GM12878 (cell line): ENCODE data around the gene C16orf95. TPM values are rescaled to one million over a fixed set of nuclear protein-coding genes. Genes with fewer than 3 reads are reported as not detected.

Experiments
- ATAC-seq: fragments of 200-7000 bp; cut with Tn5 transposase; 3 replicates; pipeline ENCODE4 v1.9.1; 2020; ENCODE audit warnings: mild to moderate bottlenecking, moderate library complexity
- BruUV-seq: library from RNA; stranded (reverse); fragments of 400-500 nt; replicated peaks from 2 replicates; lab custom pipeline; 2021; lab: Mats Ljungman, UMichigan
- CTCF ChIA-PET: fragments of 300-600 bp; sonication (Branson Sonifier 250); formaldehyde crosslinking; extraction: SDS; loops from one replicate; lab custom pipeline; 2021; ENCODE audit warnings: inconsistent platforms; lab: Yijun Ruan, JAX
- POLR2A ChIA-PET: fragments of 350-600 bp; formaldehyde crosslinking; extraction: SDS; loops from one replicate; lab custom pipeline; 2021; ENCODE audit warnings: inconsistent platforms; lab: Charles Lee
- RAD21 ChIA-PET: fragments of 300-600 bp; sonication (Branson Sonifier 250); formaldehyde crosslinking; loops from one replicate; lab custom pipeline; 2023; ENCODE audit warnings: antibody characterized with exemption; ENCODE audit not compliant: unreplicated experiment; lab: Charles Lee
- SMC1A ChIA-PET: fragments of 300-600 bp; sonication (Branson Sonifier 250); formaldehyde crosslinking; loops from one replicate; lab custom pipeline; 2023; ENCODE audit not compliant: unreplicated experiment, uncharacterized antibody; lab: Charles Lee
- DNase-seq: peaks from one replicate; pipeline ENCODE4 v3.0.0-alpha.2; 2011; ENCODE audit warnings: low read depth, low spot score
- FAIRE-seq: peaks from 3 replicates; lab custom pipeline; 2011; peaks lifted over from hg19 to GRCh38; lab: Jason Lieb, UNC
- H2AFZ ChIP-seq: 2 replicates; pipeline ENCODE4 v1.6.0; 2011; ENCODE audit warnings: low read depth, low read length, control low read depth; ENCODE audit not compliant: control insufficient read depth
- H3K27ac ChIP-seq: 2 replicates; pipeline ENCODE4 v1.5.1; 2011; ENCODE audit warnings: control low read depth; ENCODE audit not compliant: control insufficient read depth, insufficient read depth
- H3K27me3 ChIP-seq, 2 experiments: replicated peaks in 1 of 2; 2 replicates each; pipeline versions ENCODE4 v1.6.0 to v1.6.1; 2011; ENCODE audit warnings: low read length in 1 of 2; ENCODE audit not compliant: control insufficient read depth in 2 of 2, insufficient read depth in 2 of 2
- H3K36me3 ChIP-seq, 2 experiments: 2 replicates each; pipeline ENCODE4 v1.5.1; 2011; ENCODE audit warnings: low read length in 1 of 2; ENCODE audit not compliant: control insufficient read depth in 2 of 2, insufficient read depth in 2 of 2
- H3K4me1 ChIP-seq: 2 replicates; pipeline ENCODE4 v1.6.1; 2011; ENCODE audit warnings: mild to moderate bottlenecking, low read length, moderate library complexity, mixed read lengths; ENCODE audit not compliant: control insufficient read depth, insufficient read depth
- H3K4me2 ChIP-seq: 2 replicates; pipeline ENCODE4 v1.6.0; 2011; ENCODE audit warnings: control low read depth; ENCODE audit not compliant: control insufficient read depth, insufficient read depth
- H3K4me3 ChIP-seq: fragments of 200-600 bp; sonication (generic); 2 replicates; pipeline ENCODE4 v1.5.1; 2016
- H3K79me2 ChIP-seq: 2 replicates; pipeline ENCODE4 v1.6.0; 2011; ENCODE audit warnings: low read length; ENCODE audit not compliant: control insufficient read depth, insufficient read depth
- H3K9ac ChIP-seq: 2 replicates; pipeline ENCODE4 v1.8.0; 2011; ENCODE audit warnings: low read length, control low read depth, mixed read lengths; ENCODE audit not compliant: control insufficient read depth, insufficient read depth
- H3K9me3 ChIP-seq: replicated peaks from 3 replicates; pipeline ENCODE4 v1.5.1; 2011; ENCODE audit warnings: mild to moderate bottlenecking, low read length; ENCODE audit not compliant: control insufficient read depth, insufficient read depth
- H4K20me1 ChIP-seq: 2 replicates; pipeline ENCODE4 v1.6.0; 2011; ENCODE audit not compliant: control insufficient read depth, insufficient read depth
- E4F1 ChIP-seq: fragments of 450-650 bp; IDR thresholded peaks from 2 replicates; pipeline ENCODE4 v1.6.1; 2018; ENCODE audit warnings: borderline replicate concordance, mild to moderate bottlenecking; ENCODE audit not compliant: partially characterized antibody
- ESRRA ChIP-seq: IDR thresholded peaks from 2 replicates; pipeline ENCODE4 v1.6.1; 2012; ENCODE audit warnings: mild to moderate bottlenecking, low read length, improper control_type of control experiment
- EZH2 ChIP-seq: IDR thresholded peaks from 2 replicates; pipeline ENCODE4 v1.6.1; 2012; ENCODE audit warnings: low read depth, mild to moderate bottlenecking, control low read depth, inconsistent platforms, low read length, borderline replicate concordance; ENCODE audit not compliant: control insufficient read depth
- JUNB ChIP-seq: IDR thresholded peaks from 2 replicates; pipeline ENCODE4 v1.6.1; 2016; ENCODE audit warnings: antibody characterized with exemption, mild to moderate bottlenecking
- KDM1A ChIP-seq: fragments of 200-600 bp; sonication (generic); IDR thresholded peaks from 2 replicates; pipeline ENCODE4 v1.6.1; 2016; ENCODE audit warnings: borderline replicate concordance
- LARP7 ChIP-seq: fragments of 450-650 bp; IDR thresholded peaks from 2 replicates; pipeline ENCODE4 v1.6.1; 2017; ENCODE audit warnings: mild to moderate bottlenecking
- MYB ChIP-seq: fragments of 150-350 bp; IDR thresholded peaks from 2 replicates; pipeline ENCODE4 v1.6.1; 2014; ENCODE audit warnings: mild to moderate bottlenecking, low read depth, low read length, borderline replicate concordance
- NR2C2 ChIP-seq: IDR thresholded peaks from 2 replicates; pipeline ENCODE4 v1.6.1; 2011; ENCODE audit warnings: borderline replicate concordance, low read depth; ENCODE audit not compliant: control insufficient read depth, insufficient read length
- PAX5 ChIP-seq: IDR thresholded peaks from 2 replicates; pipeline ENCODE4 v1.6.1; 2011; ENCODE audit warnings: low read depth, low read length, borderline replicate concordance
- PAX8 ChIP-seq: fragments of 450-650 bp; IDR thresholded peaks from 2 replicates; pipeline ENCODE4 v1.6.1; 2017; ENCODE audit warnings: mild to moderate bottlenecking, moderate library complexity
- PBX3 ChIP-seq: IDR thresholded peaks from 2 replicates; pipeline ENCODE4 v1.6.1; 2011; ENCODE audit warnings: mild to moderate bottlenecking, low read depth, low read length, moderate library complexity; ENCODE audit not compliant: insufficient replicate concordance
- RAD21 ChIP-seq: IDR thresholded peaks from 2 replicates; pipeline ENCODE4 v1.6.1; 2011; ENCODE audit warnings: mild to moderate bottlenecking, low read depth, low read length, moderate library complexity; ENCODE audit not compliant: insufficient read depth
- RUNX3 ChIP-seq: IDR thresholded peaks from 2 replicates; pipeline ENCODE4 v1.6.1; 2012; ENCODE audit warnings: low read length, inconsistent platforms
- SMAD1 ChIP-seq: fragments of 450-650 bp; IDR thresholded peaks from 2 replicates; pipeline ENCODE4 v1.6.1; 2018; ENCODE audit warnings: mild to moderate bottlenecking, low read depth; ENCODE audit not compliant: partially characterized antibody
- SREBF1 ChIP-seq: IDR thresholded peaks from 2 replicates; pipeline ENCODE4 v1.6.1; 2012; ENCODE audit warnings: mild to moderate bottlenecking, low read length
- STAT1 ChIP-seq: fragments of 450-650 bp; conservative IDR thresholded peaks from 2 replicates; pipeline ENCODE4 v1.6.1; 2014; ENCODE audit warnings: antibody characterized with exemption, mild to moderate bottlenecking
- WGBS: methylation state at CpG from one replicate; pipeline ENCODE4 v1.1.6; 2016; ENCODE audit warnings: low lambda C conversion rate; ENCODE audit not compliant: insufficient replicate concordance, insufficient coverage; ENCODE audit errors: missing lambda C conversion rate; 5-methylcytosine and 5-hydroxymethylcytosine counted together
- in situ Hi-C: fragments of 300-500 bp; cut with MboI; formaldehyde crosslinking; loops from 9 replicates; pipeline ENCODE4 v1.14.3; 2018; ENCODE audit warnings: mixed read lengths
- intact Hi-C: fragments of 100-400 bp; cut with micrococcal nuclease; formaldehyde crosslinking; loops from one replicate; pipeline ENCODE4 v1.14.2; 2022; ENCODE audit not compliant: unreplicated experiment
- polyA plus RNA-seq, 11 experiments: library from polyadenylated mRNA; depleted of rRNA in 4 of 11; unstranded in 6 of 11; stranded (reverse) in 5 of 11; fragments of >200 nt; fragmentation: Nextera tagmentation in 4 of 11; fragmentation: Illumina TruSeq in 1 of 11; extraction: Ambion mirVana in 4 of 11; extraction: Trizol in 1 of 11; gene quantifications; 1 replicate in 1 of 11; 2 replicates in 10 of 11; pipeline versions ENCODE4 v1.2.1 to v1.2.3, GENCODE V29; 2011 to 2016; ENCODE audit warnings: inconsistent platforms in 2 of 11, missing spikeins in 2 of 11, low read depth in 1 of 11
- total RNA-seq, 4 experiments: library from RNA; depleted of rRNA in 3 of 4; stranded (reverse); fragments of >200 nt in 3 of 4; fragmentation: Illumina TruSeq in 1 of 4; extraction: Trizol in 1 of 4; gene quantifications; 2 replicates each; pipeline versions ENCODE4 v1.2.1 to v1.2.3, GENCODE V29; 2013 to 2021

Gene C16orf95
- total and polyA plus RNA-seq, 10 of the 15 experiments (the other 5 are each of a cell fraction or from before 2014, with no cell fraction given), result 0.90 to 22.7 (median 6.0) TPM

- H4K20me1 ChIP-seq, result no peaks in the 10 kb centered on the region
- H3K4me2 ChIP-seq, result no peak overlapping the region
- DNase-seq (no peak), FAIRE-seq (no peak)
- intact Hi-C loops, result no loop called here
- no peak overlapping the region for H3K4me3 ChIP-seq
- no peaks in the 10 kb centered on the region for H3K9me3 ChIP-seq
- RAD21 ChIA-PET, result no interaction called here
- peaks cover 11 to 38% of the 10 kb centered on the region in 2 experiments for H3K36me3 ChIP-seq
- CTCF ChIA-PET, result no interaction called here
- POLR2A ChIA-PET, result interaction anchor here (0.8 kb wide), 1 partner anchor 19 kb away, joined by 8 read pairs; no protein-coding TSS in a partner anchor
- 93% methylated on average over 10 of the region's 10 CpGs for whole genome bisulfite sequencing
- H3K27ac ChIP-seq, result no peak overlapping the region
- in situ Hi-C loops, result no loop called here
- H2AFZ ChIP-seq, result no peak overlapping the region
- SMC1A ChIA-PET, result no interaction called here
- TF ChIP-seq STAT1 (no peak), RAD21 (no peak), PAX8 (no peak), NR2C2 (no peak), RUNX3 (no peak), LARP7 (no peak), SREBF1 (no peak), KDM1A (no peak), E4F1 (no peak), EZH2 (no peak), ESRRA (no peak), PAX5 (no peak), JUNB (no peak), MYB (no peak), SMAD1 (no peak), PBX3 (no peak)
- TF ChIP-seq, all 136 proteins: peak for 0
- H3K27me3 ChIP-seq, result no peaks in the 10 kb centered on the region
- no peak overlapping the region for H3K9ac ChIP-seq
- H3K79me2 ChIP-seq, result no peaks in the 10 kb centered on the region
- ATAC-seq, result no peak
- BruUV-seq, result no TSS peak
- peaks cover under 1% of the 10 kb centered on the region; the same call in 1 of the 2 replicates for H3K4me1 ChIP-seq
These were observed 15.0 kb upstream of the C16orf95 start for GRCh38 chr16:87332150-87332549.
